HepG2 (cell line): Measurements from ENCODE around the gene PARD3.

Source experiments
- ATAD3A ChIP-seq: sonication (generic); formaldehyde crosslinking; IDR thresholded peaks from 2 replicates; pipeline ENCODE4 v1.4.0; 2020; ENCODE audit warnings: missing genetic modification reagents
- HCFC1 ChIP-seq: fragments of 150-350 bp; IDR thresholded peaks from 2 replicates; pipeline ENCODE4 v1.6.1; 2014; ENCODE audit warnings: low read depth, low read length
- JUN ChIP-seq: sonication (generic); formaldehyde crosslinking; IDR thresholded peaks from 2 replicates; pipeline ENCODE4 v1.4.0; 2020; ENCODE audit warnings: mild to moderate bottlenecking, missing genetic modification reagents
- TF ChIP-seq, protein P1 (sequence below): sonication (generic); formaldehyde crosslinking; IDR thresholded peaks from 2 replicates; pipeline ENCODE4 v1.5.0; 2020; ENCODE audit warnings: mild to moderate bottlenecking, missing genetic modification reagents, moderate library complexity

DNA sequence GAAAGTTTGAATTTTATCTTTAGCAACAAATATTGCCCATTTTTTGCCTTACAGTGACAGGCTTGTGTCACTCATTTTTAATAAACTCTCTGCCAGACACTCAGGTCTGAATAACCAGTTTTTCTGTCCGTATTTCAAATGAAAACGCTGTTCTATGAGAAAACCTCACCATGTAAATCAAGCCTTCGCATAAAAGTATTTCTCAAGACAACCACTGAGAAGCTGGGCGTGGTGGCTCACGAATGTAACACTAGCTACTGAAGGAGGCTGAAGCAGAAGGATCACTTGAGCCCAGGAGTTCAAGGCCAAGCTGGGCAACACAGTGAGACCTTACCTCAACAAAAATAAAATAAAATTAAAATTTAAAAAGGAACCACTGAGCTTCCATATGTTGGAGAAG lies 339.3 kb downstream of the PARD3 start:
- TF ChIP-seq, protein P1, sequence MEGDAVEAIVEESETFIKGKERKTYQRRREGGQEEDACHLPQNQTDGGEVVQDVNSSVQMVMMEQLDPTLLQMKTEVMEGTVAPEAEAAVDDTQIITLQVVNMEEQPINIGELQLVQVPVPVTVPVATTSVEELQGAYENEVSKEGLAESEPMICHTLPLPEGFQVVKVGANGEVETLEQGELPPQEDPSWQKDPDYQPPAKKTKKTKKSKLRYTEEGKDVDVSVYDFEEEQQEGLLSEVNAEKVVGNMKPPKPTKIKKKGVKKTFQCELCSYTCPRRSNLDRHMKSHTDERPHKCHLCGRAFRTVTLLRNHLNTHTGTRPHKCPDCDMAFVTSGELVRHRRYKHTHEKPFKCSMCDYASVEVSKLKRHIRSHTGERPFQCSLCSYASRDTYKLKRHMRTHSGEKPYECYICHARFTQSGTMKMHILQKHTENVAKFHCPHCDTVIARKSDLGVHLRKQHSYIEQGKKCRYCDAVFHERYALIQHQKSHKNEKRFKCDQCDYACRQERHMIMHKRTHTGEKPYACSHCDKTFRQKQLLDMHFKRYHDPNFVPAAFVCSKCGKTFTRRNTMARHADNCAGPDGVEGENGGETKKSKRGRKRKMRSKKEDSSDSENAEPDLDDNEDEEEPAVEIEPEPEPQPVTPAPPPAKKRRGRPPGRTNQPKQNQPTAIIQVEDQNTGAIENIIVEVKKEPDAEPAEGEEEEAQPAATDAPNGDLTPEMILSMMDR (CRISPR knock-in tag), result no peak
- no peak for TF ChIP-seq ATAD3A (CRISPR knock-in tag)
- no peak for TF ChIP-seq HCFC1
- TF ChIP-seq JUN (CRISPR knock-in tag), result no peak
